Glutamatergic neuron (in vitro differentiated cells): ENCODE results near the gene PCBD2. TPM values are rescaled to one million over a fixed set of nuclear protein-coding genes. Genes with fewer than 3 reads are reported as not detected.

Source experiments
- DNase-seq: peaks from one replicate; pipeline ENCODE4 v3.0.0; 2022
- H3K27ac Mint-ChIP-seq: one replicate; pipeline ENCODE4 v1.8.0; 2020; ENCODE audit warnings: mild to moderate bottlenecking, mixed read lengths, inconsistent platforms; ENCODE audit not compliant: unreplicated experiment
- H3K27me3 Mint-ChIP-seq: one replicate; pipeline ENCODE4 v1.8.0; 2020; ENCODE audit warnings: mild to moderate bottlenecking, moderate library complexity, mixed read lengths, inconsistent platforms; ENCODE audit not compliant: unreplicated experiment
- H3K36me3 Mint-ChIP-seq: one replicate; pipeline ENCODE4 v1.8.0; 2020; ENCODE audit warnings: mild to moderate bottlenecking, mixed read lengths, inconsistent platforms; ENCODE audit not compliant: unreplicated experiment
- H3K4me1 Mint-ChIP-seq: one replicate; pipeline ENCODE4 v1.8.0; 2020; ENCODE audit warnings: mild to moderate bottlenecking, low read depth, mixed read lengths, inconsistent platforms; ENCODE audit not compliant: unreplicated experiment
- H3K4me3 Mint-ChIP-seq: one replicate; pipeline ENCODE4 v1.8.0; 2020; ENCODE audit warnings: mild to moderate bottlenecking, mixed read lengths, inconsistent platforms; ENCODE audit not compliant: unreplicated experiment
- H3K9me3 Mint-ChIP-seq: one replicate; pipeline ENCODE4 v1.8.0; 2020; ENCODE audit warnings: mild to moderate bottlenecking, moderate library complexity, mixed read lengths, inconsistent platforms; ENCODE audit not compliant: unreplicated experiment
- CTCF ChIP-seq: fragments of 200-600 bp; sonication (generic); IDR thresholded peaks from one replicate; pipeline ENCODE4 v1.5.0; 2021; ENCODE audit not compliant: partially characterized antibody, unreplicated experiment
- total RNA-seq: library from RNA; stranded (reverse); fragmentation: NEBNext Ultra II Directional; extraction: Animal tissue kit (Norgen Biotek cat#: 25700); gene quantifications from one replicate; pipeline ENCODE4 v1.2.1, GENCODE V29; 2021; ENCODE audit not compliant: unreplicated experiment

Gene PCBD2
- total RNA-seq, 1 donor from 2014 or later: 9.9 TPM

- Mint-ChIP-seq H3K4me3 (no peak overlapping the region), H3K36me3 (peaks cover 5% of the 10 kb centered on the region), H3K27ac (no peak overlapping the region), H3K4me1 (no peaks in the 10 kb centered on the region), H3K9me3 (peaks cover 3% of the 10 kb centered on the region), H3K27me3 (peaks cover 3% of the 10 kb centered on the region)
- TF ChIP-seq CTCF: no peak
- DNase-seq: no peak
These were observed 99.4 kb downstream of the PCBD2 start for GRCh38 chr5:135004376-135004775.

- Mint-ChIP-seq H3K9me3 (peaks cover 3% of the 10 kb centered on the region), H3K36me3 (peaks cover 5% of the 10 kb centered on the region), H3K27me3 (peaks cover 3% of the 10 kb centered on the region), H3K4me1 (peaks cover 2% of the 10 kb centered on the region), H3K27ac (no peak overlapping the region), H3K4me3 (no peak overlapping the region)
- TF ChIP-seq CTCF: no peak
- DNase-seq: no peak
These were observed 100.1 kb downstream of the PCBD2 start for GRCh38 chr5:135005076-135005475.

DNA sequence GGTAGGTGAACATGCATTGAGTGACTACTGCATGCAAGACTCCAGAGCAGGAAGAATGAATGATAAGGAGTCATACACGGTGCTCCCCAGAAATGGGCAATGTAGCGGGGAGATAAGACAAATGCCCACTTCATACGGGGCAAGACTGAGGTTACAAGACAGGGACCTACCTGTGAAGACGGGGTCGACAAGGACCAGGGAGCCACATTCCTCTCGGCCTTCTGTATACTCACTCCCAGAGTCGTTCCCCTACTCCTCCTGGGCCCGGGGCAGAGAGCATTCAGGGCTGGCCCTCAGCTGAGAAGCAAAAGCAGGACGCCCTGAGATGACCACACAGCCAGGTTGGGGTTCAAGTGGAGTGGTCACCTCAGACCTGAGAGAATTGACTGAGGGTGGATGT is 102.4 kb downstream of the PCBD2 start:
- peaks cover 2% of the 10 kb centered on the region for H3K4me1 Mint-ChIP-seq

GRCh38 chr5:135007749-135008363 is 102.9 kb downstream of the PCBD2 start:
- H3K36me3 Mint-ChIP-seq: peaks cover 5% of the 10 kb centered on the region
- DNase-seq: no peak
- peaks cover 5% of the 10 kb centered on the region for H3K27me3 Mint-ChIP-seq
- no peak for TF ChIP-seq CTCF
- no peak overlapping the region for H3K4me3 Mint-ChIP-seq
- peaks cover 2% of the 10 kb centered on the region for H3K4me1 Mint-ChIP-seq
- H3K9me3 Mint-ChIP-seq: peaks cover 1% of the 10 kb centered on the region
- H3K27ac Mint-ChIP-seq: no peak overlapping the region

More for the DNA sequence above, 102.4 kb downstream of the PCBD2 start:
- no peak overlapping the region for H3K4me3 Mint-ChIP-seq
- H3K36me3 Mint-ChIP-seq: peaks cover 5% of the 10 kb centered on the region
- no peak for TF ChIP-seq CTCF
- no peak overlapping the region for H3K27ac Mint-ChIP-seq
- peaks cover 5% of the 10 kb centered on the region for H3K27me3 Mint-ChIP-seq
- H3K9me3 Mint-ChIP-seq: peaks cover 1% of the 10 kb centered on the region
- DNase-seq: no peak

GRCh38 chr5:135008556-135008955 is 103.6 kb downstream of the PCBD2 start:
- peaks cover 2% of the 10 kb centered on the region for H3K4me1 Mint-ChIP-seq
- H3K27ac Mint-ChIP-seq: no peak overlapping the region
- no peak overlapping the region for H3K4me3 Mint-ChIP-seq
- no peak for DNase-seq
- H3K36me3 Mint-ChIP-seq: peaks cover 5% of the 10 kb centered on the region
- peaks cover 5% of the 10 kb centered on the region for H3K27me3 Mint-ChIP-seq
- TF ChIP-seq CTCF: no peak
- peaks cover 1% of the 10 kb centered on the region for H3K9me3 Mint-ChIP-seq
